Sigmoid colon (tissue), 4 donors: Measurements from ENCODE around the gene PRXL2B.

Source experiments
- EP300 ChIP-seq, 4 donors: sonication (generic); formaldehyde crosslinking; IDR thresholded peaks; one replicate each; pipeline ENCODE4 v1.6.1; 2017; ENCODE audit warnings: antibody characterized with exemption in 4 of 4
- POLR2A ChIP-seq, 2 donors: fragments of 450-650 bp; IDR thresholded peaks; one replicate each; pipeline ENCODE4 v1.6.1; 2016; ENCODE audit warnings: antibody characterized with exemption in 2 of 2, mild to moderate bottlenecking in 2 of 2, moderate library complexity in 2 of 2
- POLR2AphosphoS5 ChIP-seq, 4 donors: sonication (generic); formaldehyde crosslinking; IDR thresholded peaks; one replicate each; pipeline ENCODE4 v1.6.1; 2017; ENCODE audit warnings: antibody characterized with exemption in 4 of 4
- TF ChIP-seq, protein P1 (sequence below), 4 experiments: fragments of 450-650 bp in 3 of 4; fragments of 200-600 bp in 1 of 4; IDR thresholded peaks; one replicate each; pipeline ENCODE4 v1.5.1; 2016 to 2019; ENCODE audit warnings: antibody characterized with exemption in 4 of 4, mild to moderate bottlenecking in 3 of 4, moderate library complexity in 2 of 4

DNA sequence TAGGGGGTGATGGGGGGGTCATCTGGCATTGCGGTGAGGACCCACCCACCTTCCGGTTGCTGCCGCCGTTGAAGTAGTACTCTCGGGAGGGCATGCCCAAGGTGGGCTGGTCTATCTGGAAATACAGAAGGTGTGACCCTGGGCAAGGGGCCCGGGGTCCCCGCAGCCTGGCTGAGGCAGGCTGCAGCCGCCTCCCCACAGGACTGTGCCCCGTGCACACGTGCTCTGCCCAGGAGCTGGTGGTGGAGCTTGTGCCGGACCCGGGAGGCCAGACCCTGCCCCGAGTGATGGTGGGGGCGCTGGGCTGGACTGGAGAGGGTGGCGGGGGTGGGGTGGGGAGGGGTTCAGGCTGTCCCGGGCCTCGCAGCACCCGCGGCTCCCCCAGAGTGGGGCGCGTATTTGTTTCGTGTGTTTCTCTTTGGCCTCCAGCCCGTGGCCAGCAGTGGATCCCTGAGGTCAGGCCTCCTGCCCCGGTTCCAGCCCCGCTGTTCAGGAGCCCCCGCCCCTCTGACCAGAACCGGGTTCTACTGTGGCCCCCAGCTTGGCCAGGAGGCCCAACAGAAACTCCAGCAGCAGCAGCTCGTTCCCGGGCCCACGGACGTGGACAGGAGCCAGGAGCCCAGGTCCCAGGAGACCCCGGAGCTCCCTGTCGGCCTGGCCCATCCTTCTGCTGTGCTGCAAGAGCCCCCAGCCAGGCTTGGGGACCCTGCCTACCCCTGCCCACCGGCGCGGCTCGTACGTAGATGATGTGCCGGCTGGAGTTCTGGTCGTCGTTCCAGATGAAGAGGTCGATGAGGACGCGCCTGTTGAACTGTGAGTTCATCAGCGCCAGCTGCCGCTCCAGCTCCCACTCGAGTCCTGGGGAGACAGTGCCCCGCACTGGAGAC, 19.2 kb downstream of the PRXL2B start:
- TF ChIP-seq, protein P1, sequence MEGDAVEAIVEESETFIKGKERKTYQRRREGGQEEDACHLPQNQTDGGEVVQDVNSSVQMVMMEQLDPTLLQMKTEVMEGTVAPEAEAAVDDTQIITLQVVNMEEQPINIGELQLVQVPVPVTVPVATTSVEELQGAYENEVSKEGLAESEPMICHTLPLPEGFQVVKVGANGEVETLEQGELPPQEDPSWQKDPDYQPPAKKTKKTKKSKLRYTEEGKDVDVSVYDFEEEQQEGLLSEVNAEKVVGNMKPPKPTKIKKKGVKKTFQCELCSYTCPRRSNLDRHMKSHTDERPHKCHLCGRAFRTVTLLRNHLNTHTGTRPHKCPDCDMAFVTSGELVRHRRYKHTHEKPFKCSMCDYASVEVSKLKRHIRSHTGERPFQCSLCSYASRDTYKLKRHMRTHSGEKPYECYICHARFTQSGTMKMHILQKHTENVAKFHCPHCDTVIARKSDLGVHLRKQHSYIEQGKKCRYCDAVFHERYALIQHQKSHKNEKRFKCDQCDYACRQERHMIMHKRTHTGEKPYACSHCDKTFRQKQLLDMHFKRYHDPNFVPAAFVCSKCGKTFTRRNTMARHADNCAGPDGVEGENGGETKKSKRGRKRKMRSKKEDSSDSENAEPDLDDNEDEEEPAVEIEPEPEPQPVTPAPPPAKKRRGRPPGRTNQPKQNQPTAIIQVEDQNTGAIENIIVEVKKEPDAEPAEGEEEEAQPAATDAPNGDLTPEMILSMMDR (IDR thresholded peaks at IDR 0.05), result no peak
- TF ChIP-seq EP300 (IDR thresholded peaks at IDR 0.05), result no peak
- no peak for TF ChIP-seq POLR2AphosphoS5 (IDR thresholded peaks at IDR 0.05)
- no peak for TF ChIP-seq POLR2A (IDR thresholded peaks at IDR 0.05)
